IPS DF 6.9 (cell line): ENCODE data around the gene SDF2L1.
"Not testable (repeated sequence)": the region's sequence is repeated elsewhere in the genome, so short reads cannot be mapped to it uniquely, and the experiment has no call there.

Experiments
- DNase-seq: peaks from one replicate; pipeline ENCODE4 v3.0.0-alpha.2; 2013; ENCODE audit warnings: low read depth, low spot score
- H3K27ac ChIP-seq: one replicate; pipeline ENCODE4 v1.5.1; 2013; ENCODE audit warnings: low read length, control low read depth
- H3K27me3 ChIP-seq: 2 replicates; pipeline ENCODE4 v1.6.1; 2013; ENCODE audit warnings: mild to moderate bottlenecking, low read length; ENCODE audit not compliant: control insufficient read depth, insufficient read depth
- H3K36me3 ChIP-seq: 2 replicates; pipeline ENCODE4 v1.6.1; 2013; ENCODE audit warnings: low read length; ENCODE audit not compliant: control insufficient read depth, insufficient read depth
- H3K4me1 ChIP-seq: 2 replicates; pipeline ENCODE4 v1.6.1; 2013; ENCODE audit warnings: low read length; ENCODE audit not compliant: control insufficient read depth, insufficient read depth
- H3K4me3 ChIP-seq: 2 replicates; pipeline ENCODE4 v1.5.1; 2013; ENCODE audit warnings: mild to moderate bottlenecking, low read length
- H3K9me3 ChIP-seq: 2 replicates; pipeline ENCODE4 v1.6.1; 2013; ENCODE audit warnings: low read length, inconsistent platforms; ENCODE audit not compliant: control insufficient read depth, insufficient read depth
- WGBS: extraction: QIAGEN DNeasy Blood & Tissue Kit; methylation state at CpG from one replicate; pipeline ENCODE4 v1.1.7; 2013; ENCODE audit warnings: mixed read lengths, missing lambda C conversion rate; ENCODE audit not compliant: insufficient read length, insufficient coverage; 5-methylcytosine and 5-hydroxymethylcytosine counted together

SDF2L1 gene

DNA sequence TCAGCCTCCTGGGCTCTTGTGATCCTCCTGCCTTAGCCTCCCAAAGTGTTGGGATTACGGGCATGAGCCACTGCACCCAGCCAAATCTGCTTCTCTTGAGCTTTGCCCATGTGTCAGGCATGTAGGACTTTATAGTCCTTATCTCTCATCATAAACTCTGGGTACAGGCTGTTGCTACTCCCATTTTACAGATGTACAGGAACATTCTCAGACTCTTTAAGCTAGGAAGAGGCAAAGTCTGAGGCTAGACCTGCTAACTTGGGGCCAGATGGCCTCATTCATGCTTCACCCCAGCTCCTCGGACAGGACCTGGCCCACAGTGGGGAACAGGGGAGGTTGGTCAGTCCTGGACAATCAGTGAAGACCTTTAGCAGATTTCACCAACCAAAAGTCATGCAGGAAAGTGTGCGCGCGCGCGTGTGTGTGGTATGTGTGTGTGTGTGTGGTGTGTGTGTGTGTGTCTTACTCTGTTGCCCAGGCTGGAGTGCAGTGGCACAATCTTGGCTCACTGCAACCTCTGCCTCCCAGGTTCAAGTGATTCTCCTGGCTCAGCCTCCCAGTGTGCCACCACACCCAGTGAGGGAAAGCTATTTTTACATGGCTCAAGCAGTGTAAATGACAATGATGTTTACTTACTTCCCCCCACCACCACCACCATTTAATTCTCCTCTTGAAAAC is 36.1 kb upstream of the SDF2L1 start:
- H3K4me3 ChIP-seq, result no peak overlapping the region
- WGBS, result no CpG with 5 or more reads among the region's 7 CpGs
- H3K36me3 ChIP-seq, result 0 out of 2 replicates have a peak, but pooled peaks cover under 1% of the 10 kb centered on the region
- DNase-seq, result no peak
- H3K27me3 ChIP-seq, result no peaks in the 10 kb centered on the region
- no peak overlapping the region for H3K27ac ChIP-seq
- H3K9me3 ChIP-seq, result no peaks in the 10 kb centered on the region
- no peaks in the 10 kb centered on the region for H3K4me1 ChIP-seq

GRCh38 chr22:21606775-21607174 is 35.3 kb upstream of the SDF2L1 start:
- Histone ChIP-seq H3K4me3 (no peak overlapping the region), H3K36me3 (0 out of 2 replicates have a peak, but pooled peaks cover 4% of the 10 kb centered on the region), H3K27me3 (no peaks in the 10 kb centered on the region), H3K27ac (no peak overlapping the region), H3K4me1 (no peaks in the 10 kb centered on the region), H3K9me3 (no peaks in the 10 kb centered on the region)
- DNase-seq, result no peak
- no CpG with 5 or more reads among the region's 8 CpGs for WGBS

DNA sequence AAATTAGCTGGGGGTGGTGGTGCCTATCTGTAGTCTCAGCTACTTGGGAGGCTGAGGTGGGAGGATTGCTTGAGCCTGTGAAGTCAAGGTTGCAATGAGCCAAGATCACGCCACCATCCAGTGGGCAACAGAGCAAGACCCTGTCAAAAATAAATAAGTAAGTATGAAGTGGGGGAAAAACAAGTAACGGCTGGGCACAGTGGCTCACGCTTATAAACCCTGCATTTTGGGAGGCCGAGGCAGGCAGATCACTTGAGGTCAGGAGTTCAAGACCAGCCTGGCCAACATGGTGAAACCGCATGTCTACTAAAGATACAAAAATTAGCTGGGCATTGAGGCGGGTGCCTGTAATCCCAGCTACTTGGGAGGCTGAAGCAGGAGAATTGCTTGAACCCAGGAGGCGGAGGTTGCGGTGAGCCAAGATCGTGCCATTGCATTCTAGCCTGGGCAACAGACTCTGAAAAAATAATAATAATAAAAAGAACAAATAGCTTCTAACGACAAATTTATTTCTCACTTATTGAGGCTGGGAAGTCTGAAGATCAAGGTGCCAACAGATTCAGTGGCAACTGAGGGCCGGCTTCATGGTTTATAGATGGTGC is 32.4 kb upstream of the SDF2L1 start:
- H3K27me3 ChIP-seq, DNase-seq, H3K4me3 ChIP-seq, H3K27ac ChIP-seq, H3K9me3 ChIP-seq, H3K4me1 ChIP-seq, H3K36me3 ChIP-seq: not testable (repeated sequence)
- WGBS, result no CpG with 5 or more reads among the region's 11 CpGs

DNA sequence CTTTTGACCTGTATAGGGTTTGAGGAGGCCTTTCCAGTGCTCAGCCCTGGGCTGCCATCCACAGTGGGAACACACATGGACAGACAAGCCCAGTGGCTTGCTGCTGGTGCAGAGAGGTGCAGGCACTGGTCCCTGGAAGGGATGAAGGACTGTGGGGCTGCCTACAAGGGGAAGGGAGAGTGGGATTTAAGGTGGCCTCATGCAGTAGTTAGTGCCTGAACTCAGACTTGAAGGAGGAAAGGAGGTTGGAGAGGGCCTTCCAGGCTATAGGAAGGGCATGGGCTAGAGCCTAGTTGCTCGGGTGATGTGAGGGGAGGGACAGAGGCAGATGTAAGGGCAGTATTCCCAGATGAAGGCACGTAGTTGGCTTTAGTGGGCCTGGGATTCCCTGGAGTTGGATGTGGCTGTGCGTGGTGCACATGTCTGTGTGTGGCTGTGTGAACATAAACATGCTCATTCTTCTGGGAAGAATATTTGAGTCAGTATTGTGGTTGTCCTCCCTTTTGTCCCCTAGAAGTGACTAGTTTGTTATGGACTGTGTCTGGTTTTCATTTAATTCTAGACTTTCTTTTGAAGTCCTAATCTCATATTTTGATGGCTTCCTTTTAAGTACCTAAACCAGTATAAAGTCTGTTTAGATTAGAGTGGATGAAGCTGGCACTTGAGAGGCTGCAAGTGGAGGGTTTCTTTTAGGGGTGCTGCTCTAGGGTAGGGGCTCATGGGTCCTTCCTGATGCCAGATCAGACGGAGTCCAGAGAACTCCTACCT is 30.7 kb upstream of the SDF2L1 start:
- no peak for DNase-seq
- H3K9me3 ChIP-seq, result no peaks in the 10 kb centered on the region
- no CpG with 5 or more reads among the region's 4 CpGs for WGBS
- H3K4me1 ChIP-seq, result no peaks in the 10 kb centered on the region
- H3K36me3 ChIP-seq, result peaks cover 4% of the 10 kb centered on the region; the same call in 1 of the 2 replicates
- H3K4me3 ChIP-seq, result no peak overlapping the region
- H3K27me3 ChIP-seq, result no peaks in the 10 kb centered on the region
- H3K27ac ChIP-seq, result no peak overlapping the region

GRCh38 chr22:21612858-21613257 is 29.2 kb upstream of the SDF2L1 start:
- H3K36me3 ChIP-seq, result peaks cover 4% of the 10 kb centered on the region; the same call in 1 of the 2 replicates
- H3K4me3 ChIP-seq, result no peak overlapping the region
- H3K27ac ChIP-seq, result no peak overlapping the region
- H3K27me3 ChIP-seq, result no peaks in the 10 kb centered on the region
- no peak for DNase-seq
- H3K9me3 ChIP-seq, result no peaks in the 10 kb centered on the region
- H3K4me1 ChIP-seq, result no peaks in the 10 kb centered on the region
- no CpG with 5 or more reads among the region's 7 CpGs for WGBS

GRCh38 chr22:21613553-21614233 is 28.4 kb upstream of the SDF2L1 start:
- no peak for DNase-seq

DNA sequence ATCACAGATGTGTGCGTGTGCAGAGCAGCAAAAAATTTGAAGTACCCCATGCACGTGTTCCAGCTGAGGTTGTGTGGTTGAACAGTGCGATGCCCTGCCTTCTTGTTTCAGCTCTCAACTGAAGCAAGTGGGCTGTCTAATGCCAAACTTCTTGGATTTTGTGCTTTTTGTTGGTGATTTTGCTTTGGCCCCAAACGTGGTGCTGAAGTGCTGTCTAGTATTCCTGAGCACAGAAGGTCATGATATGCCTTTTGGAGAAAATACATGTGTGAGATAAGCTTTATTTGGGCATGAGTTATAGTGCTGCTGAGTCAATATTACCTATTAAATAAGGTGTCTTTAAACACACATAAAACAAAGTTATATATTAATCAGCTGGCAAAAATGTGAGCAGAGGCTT is 26.4 kb upstream of the SDF2L1 start:
- H3K4me3 ChIP-seq, result no peak overlapping the region
- peaks cover 4% of the 10 kb centered on the region; the same call in 1 of the 2 replicates for H3K36me3 ChIP-seq
- no peaks in the 10 kb centered on the region for H3K9me3 ChIP-seq
- WGBS, result no CpG with 5 or more reads among the region's 4 CpGs
- DNase-seq, result no peak
- H3K4me1 ChIP-seq, result no peaks in the 10 kb centered on the region; the same call in 1 of the 2 replicates
- no peak overlapping the region for H3K27ac ChIP-seq
- no peaks in the 10 kb centered on the region for H3K27me3 ChIP-seq

More at GRCh38 chr22:21613553-21614233, 28.4 kb upstream of the SDF2L1 start:
- no CpG with 5 or more reads among the region's 4 CpGs for WGBS
- H3K9me3 ChIP-seq, result no peaks in the 10 kb centered on the region
- H3K27ac ChIP-seq, result no peak overlapping the region
- no peaks in the 10 kb centered on the region for H3K27me3 ChIP-seq
- no peaks in the 10 kb centered on the region for H3K4me1 ChIP-seq
- no peak overlapping the region for H3K4me3 ChIP-seq
- H3K36me3 ChIP-seq, result peaks cover 4% of the 10 kb centered on the region; the same call in 1 of the 2 replicates

DNA sequence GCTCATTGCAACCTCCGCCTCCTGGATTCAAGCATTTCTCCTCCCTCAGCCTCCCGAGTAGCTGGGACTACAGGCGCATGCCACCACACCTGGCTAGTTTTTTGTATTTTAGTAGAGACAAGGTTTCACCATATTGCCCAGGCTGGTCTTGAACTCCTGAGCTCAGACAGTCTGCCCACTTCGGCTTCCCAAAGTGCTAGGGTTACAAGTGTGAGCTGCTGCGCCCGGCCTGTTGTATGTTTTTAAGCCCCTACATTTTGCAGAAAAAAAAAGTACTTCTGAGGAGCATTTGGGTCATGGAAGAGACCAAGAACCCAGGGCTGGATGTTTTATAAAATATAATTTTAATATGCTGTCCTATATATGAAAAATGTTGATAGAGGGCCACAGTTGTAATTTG is 24.8 kb upstream of the SDF2L1 start:
- H3K36me3 ChIP-seq, H3K4me1 ChIP-seq, H3K27ac ChIP-seq, H3K27me3 ChIP-seq, H3K9me3 ChIP-seq, H3K4me3 ChIP-seq, DNase-seq: not testable (repeated sequence)
- WGBS, result no CpG with 5 or more reads among the region's 6 CpGs

- Histone ChIP-seq H3K36me3 (0 out of 2 replicates have a peak, but pooled peaks cover 2% of the 10 kb centered on the region), H3K4me1 (peaks cover 3% of the 10 kb centered on the region; the same call in 1 of the 2 replicates), H3K27me3 (no peaks in the 10 kb centered on the region), H3K4me3 (no peak overlapping the region), H3K27ac (no peak overlapping the region), H3K9me3 (no peaks in the 10 kb centered on the region)
- DNase-seq, result no peak
- no CpG with 5 or more reads among the region's 3 CpGs for WGBS
These were observed 21.1 kb upstream of the SDF2L1 start for GRCh38 chr22:21621025-21621424.
